Measurements from ENCODE around the gene MAN2A1.

DNA sequence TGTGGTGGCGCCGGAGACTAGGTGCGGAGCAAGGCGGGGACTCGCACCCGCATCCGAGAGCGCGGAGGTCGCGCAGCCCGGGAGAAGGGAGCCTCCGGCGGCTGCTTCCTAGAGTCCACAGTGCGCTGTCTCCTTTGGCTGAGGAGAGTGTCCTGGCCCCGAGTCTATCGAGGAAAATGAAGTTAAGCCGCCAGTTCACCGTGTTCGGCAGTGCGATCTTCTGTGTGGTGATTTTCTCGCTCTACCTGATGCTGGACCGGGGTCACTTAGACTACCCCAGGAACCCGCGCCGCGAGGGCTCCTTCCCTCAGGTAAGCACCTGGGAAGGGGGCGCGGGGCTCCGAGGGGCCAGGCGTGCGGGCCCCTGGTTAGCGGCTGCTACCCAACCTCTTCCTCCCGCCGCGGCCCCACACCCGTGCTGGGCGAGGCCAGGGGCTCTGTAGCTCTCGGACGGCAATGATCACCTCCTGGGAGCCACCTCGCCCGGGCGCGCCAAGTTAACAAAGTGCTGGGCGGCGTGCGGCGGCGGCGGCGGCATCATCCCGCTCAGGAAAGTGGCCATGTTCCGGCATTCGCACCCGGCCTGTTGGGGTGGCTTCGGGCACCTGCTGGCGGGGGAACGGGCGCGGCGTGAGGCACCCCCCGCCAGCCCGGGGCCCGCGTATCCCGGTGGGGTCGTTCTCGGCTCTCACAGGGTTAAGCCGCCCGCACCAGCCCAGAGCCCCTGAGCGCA is 681 bp downstream of the MAN2A1 start:
- TF ChIP-seq, protein P1, sequence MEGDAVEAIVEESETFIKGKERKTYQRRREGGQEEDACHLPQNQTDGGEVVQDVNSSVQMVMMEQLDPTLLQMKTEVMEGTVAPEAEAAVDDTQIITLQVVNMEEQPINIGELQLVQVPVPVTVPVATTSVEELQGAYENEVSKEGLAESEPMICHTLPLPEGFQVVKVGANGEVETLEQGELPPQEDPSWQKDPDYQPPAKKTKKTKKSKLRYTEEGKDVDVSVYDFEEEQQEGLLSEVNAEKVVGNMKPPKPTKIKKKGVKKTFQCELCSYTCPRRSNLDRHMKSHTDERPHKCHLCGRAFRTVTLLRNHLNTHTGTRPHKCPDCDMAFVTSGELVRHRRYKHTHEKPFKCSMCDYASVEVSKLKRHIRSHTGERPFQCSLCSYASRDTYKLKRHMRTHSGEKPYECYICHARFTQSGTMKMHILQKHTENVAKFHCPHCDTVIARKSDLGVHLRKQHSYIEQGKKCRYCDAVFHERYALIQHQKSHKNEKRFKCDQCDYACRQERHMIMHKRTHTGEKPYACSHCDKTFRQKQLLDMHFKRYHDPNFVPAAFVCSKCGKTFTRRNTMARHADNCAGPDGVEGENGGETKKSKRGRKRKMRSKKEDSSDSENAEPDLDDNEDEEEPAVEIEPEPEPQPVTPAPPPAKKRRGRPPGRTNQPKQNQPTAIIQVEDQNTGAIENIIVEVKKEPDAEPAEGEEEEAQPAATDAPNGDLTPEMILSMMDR (IDR thresholded peaks at IDR 0.05), result no peak
- no peak for TF ChIP-seq POLR2A (IDR thresholded peaks at IDR 0.05)
